Body of pancreas (tissue), 4 donors: ENCODE measurements around the gene CENATAC. TPM values are rescaled to one million over a fixed set of nuclear protein-coding genes. Genes with fewer than 3 reads are reported as not detected.

Experiments
- ATAC-seq: fragments of 150-250 bp; one replicate; pipeline ENCODE4 v1.9.1; 2016
- DNase-seq, 4 donors: peaks; one replicate each; pipeline ENCODE4 v3.0.0-alpha.2; 2019
- H3K27ac ChIP-seq, 4 donors: fragments of 200-600 bp; sonication (generic); 1 replicate in 3 of 4; 2 replicates in 1 of 4; pipeline versions ENCODE4 v1.5.1 to v1.6.1; 2016 to 2019; ENCODE audit warnings: mild to moderate bottlenecking in 1 of 4, mixed read lengths in 1 of 4, moderate library complexity in 1 of 4
- H3K27me3 ChIP-seq, 2 donors: fragments of 200-600 bp; sonication (generic); one replicate each; pipeline ENCODE4 v1.6.0; 2016; ENCODE audit warnings: mild to moderate bottlenecking in 1 of 2
- H3K36me3 ChIP-seq, 2 donors: fragments of 200-600 bp; sonication (generic); replicated peaks in 1 of 2; 2 replicates each; pipeline ENCODE4 v1.5.1; 2016; ENCODE audit warnings: low read depth in 2 of 2; ENCODE audit not compliant: insufficient read depth in 1 of 2
- H3K4me1 ChIP-seq: fragments of 200-600 bp; sonication (generic); one replicate; pipeline ENCODE4 v1.6.0; 2016
- H3K4me3 ChIP-seq, 2 donors: fragments of 200-600 bp; sonication (generic); 1 replicate in 1 of 2; 2 replicates in 1 of 2; pipeline ENCODE4 v1.5.1; 2016 to 2019
- H3K9me3 ChIP-seq, 3 donors: fragments of 200-600 bp; sonication (generic); 1 replicate in 2 of 3; 2 replicates in 1 of 3; pipeline ENCODE4 v1.5.1; 2016
- POLR2A ChIP-seq, 3 donors: fragments of 450-650 bp; IDR thresholded peaks; one replicate each; pipeline ENCODE4 v1.6.1; 2016; ENCODE audit warnings: antibody characterized with exemption in 3 of 3, mild to moderate bottlenecking in 2 of 3
- WGBS, 2 donors: methylation state at CpG; one replicate each; pipeline ENCODE4 v1.1.5; 2017; 5-methylcytosine and 5-hydroxymethylcytosine counted together
- intact Hi-C: fragments of 100-400 bp; cut with DNase I; formaldehyde crosslinking; loops from one replicate; pipeline ENCODE4 v1.15.1; 2023
- total RNA-seq, 2 donors: library from RNA; depleted of rRNA; stranded (reverse); fragments of >200 nt; gene quantifications; one replicate each; pipeline ENCODE4 v1.1.0, GENCODE V29; 2016
- TF ChIP-seq, protein P1 (sequence below), 7 experiments: fragments of 450-650 bp in 4 of 7; fragments of 200-600 bp in 3 of 7; sonication (generic) in 3 of 7; IDR thresholded peaks; one replicate each; pipeline ENCODE4 v1.5.1; 2016 to 2019; ENCODE audit warnings: antibody characterized with exemption in 7 of 7

CENATAC gene
- total RNA-seq, 2 donors from 2014 or later: 68.7 to 95.9 TPM

DNA sequence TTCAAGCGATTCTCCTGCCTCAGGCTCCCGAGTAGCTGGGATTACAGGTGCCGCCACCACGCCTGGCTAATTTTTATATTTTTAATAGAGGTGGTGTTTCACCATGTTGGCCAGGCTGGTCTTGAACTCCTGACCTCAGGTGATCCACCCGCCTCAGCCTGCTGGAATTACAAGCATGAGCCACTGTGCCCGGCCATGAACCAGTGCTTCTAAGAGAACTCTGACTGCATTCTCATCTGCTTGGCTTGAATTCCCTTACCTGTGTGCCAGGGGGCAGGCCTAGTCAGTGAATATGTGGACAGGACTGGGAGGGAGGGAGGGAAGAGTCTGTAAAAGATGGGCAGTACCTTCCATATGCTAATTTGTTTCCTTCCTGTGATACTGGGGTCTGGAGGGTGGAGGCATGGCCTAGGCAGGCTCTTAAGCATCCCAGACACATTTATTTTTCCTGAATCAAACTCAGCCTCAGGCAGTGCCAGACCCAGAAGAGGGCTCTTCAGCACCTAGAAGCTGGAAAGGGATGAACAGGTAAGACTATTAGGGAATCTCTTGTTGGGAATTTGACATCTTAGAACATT lies 13.6 kb downstream of the CENATAC start:
- Histone ChIP-seq H3K36me3 (peaks cover 0 to 11% of the 10 kb centered on the region in 2 donors), H3K4me3 (no peak overlapping the region), H3K9me3 (no peaks in the 10 kb centered on the region), H3K27me3 (no peaks in the 10 kb centered on the region), H3K27ac (no peak overlapping the region), H3K4me1 (peaks cover 14% of the 10 kb centered on the region)
- ATAC-seq: no peak
- TF ChIP-seq POLR2A (IDR thresholded peaks at IDR 0.05): no peak
- TF ChIP-seq, protein P1, sequence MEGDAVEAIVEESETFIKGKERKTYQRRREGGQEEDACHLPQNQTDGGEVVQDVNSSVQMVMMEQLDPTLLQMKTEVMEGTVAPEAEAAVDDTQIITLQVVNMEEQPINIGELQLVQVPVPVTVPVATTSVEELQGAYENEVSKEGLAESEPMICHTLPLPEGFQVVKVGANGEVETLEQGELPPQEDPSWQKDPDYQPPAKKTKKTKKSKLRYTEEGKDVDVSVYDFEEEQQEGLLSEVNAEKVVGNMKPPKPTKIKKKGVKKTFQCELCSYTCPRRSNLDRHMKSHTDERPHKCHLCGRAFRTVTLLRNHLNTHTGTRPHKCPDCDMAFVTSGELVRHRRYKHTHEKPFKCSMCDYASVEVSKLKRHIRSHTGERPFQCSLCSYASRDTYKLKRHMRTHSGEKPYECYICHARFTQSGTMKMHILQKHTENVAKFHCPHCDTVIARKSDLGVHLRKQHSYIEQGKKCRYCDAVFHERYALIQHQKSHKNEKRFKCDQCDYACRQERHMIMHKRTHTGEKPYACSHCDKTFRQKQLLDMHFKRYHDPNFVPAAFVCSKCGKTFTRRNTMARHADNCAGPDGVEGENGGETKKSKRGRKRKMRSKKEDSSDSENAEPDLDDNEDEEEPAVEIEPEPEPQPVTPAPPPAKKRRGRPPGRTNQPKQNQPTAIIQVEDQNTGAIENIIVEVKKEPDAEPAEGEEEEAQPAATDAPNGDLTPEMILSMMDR (IDR thresholded peaks at IDR 0.05): no peak
- 75 to 81% methylated on average over 6 of the region's 6 CpGs for WGBS, 2 donors
- peak in 1 of 4 donors; percentile 14 for DNase-seq
- intact Hi-C loops: no loop called here

DNA sequence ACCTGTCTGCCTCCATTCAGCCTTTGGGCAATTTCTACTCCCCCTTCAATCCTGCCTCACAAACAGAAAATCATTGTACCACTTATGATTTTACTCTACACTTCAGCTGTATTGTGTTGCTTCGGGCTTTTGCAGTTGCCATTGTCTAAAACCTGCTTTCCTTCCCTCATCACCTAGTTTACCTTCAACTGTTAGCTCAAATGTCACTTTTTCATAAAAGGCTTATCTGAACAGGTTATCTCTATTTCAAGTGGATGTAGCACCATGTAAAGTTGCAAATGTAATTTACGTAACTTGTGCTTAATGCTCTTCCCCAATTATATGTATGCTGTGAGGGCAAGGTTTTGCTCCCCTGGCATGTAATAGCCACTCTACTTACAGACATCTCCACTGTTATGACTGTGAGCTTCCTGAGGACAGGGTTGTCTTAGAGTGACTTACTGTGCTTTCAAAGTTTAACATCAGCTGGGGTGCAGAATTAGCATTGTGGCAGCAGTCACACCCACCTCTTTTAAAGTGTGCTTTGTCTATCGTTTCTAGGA lies 14.8 kb downstream of the CENATAC start:
- Histone ChIP-seq H3K27me3 (no peaks in the 10 kb centered on the region), H3K4me1 (peaks cover 24% of the 10 kb centered on the region), H3K9me3 (no peaks in the 10 kb centered on the region), H3K4me3 (no peak overlapping the region), H3K36me3 (peaks cover 0 to 7% of the 10 kb centered on the region in 2 donors), H3K27ac (no peak overlapping the region)
- WGBS, 2 donors: 75 to 82% methylated on average over 3 of the region's 3 CpGs
- no peak for ATAC-seq
- TF ChIP-seq, protein P1 (IDR thresholded peaks at IDR 0.05): no peak
- no peak for TF ChIP-seq POLR2A (IDR thresholded peaks at IDR 0.05)
- intact Hi-C loops: no loop called here
- DNase-seq: no peak

DNA sequence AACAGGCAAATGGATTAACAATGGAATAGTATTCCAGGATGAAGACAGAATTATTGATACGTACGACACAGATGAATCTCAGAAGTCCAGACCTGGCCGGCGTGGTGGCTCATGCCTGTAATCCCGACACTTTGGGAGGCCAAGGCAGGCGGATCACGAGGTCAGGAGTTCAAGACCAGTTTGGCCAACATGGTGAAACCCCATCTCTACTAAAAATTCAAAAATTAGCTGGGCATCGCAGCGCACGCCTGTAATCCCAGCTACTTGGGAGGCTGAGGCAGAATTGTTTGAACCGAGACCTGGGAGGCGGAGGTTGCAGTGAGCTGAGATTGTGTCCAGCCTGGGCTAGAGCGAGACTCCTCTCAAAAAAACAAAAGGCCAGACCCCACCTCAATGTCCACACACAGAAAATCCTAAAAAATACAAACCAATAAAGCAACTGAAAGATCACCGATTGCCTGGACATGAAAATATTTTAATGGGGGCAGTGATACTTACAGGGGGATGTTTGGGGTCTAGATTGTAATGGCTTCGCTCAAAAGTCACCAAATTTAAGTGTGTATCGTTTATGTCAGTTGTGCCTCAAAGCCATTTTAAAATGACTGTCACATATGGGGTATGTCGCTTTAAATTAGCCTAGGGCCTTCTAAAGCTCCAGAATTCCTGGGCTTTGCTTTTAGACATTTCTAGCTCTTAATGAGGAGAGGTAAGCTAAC lies 16.4 kb downstream of the CENATAC start:
- peaks cover 24% of the 10 kb centered on the region for H3K4me1 ChIP-seq
- no peaks in the 10 kb centered on the region for H3K27me3 ChIP-seq
- H3K27ac ChIP-seq: no peak overlapping the region
- H3K9me3 ChIP-seq: no peaks in the 10 kb centered on the region
- 87 to 95% methylated on average over 17 of the region's 17 CpGs for WGBS, 2 donors
- H3K36me3 ChIP-seq: peaks cover 0 to 7% of the 10 kb centered on the region in 2 donors
- ATAC-seq (no peak), DNase-seq (no peak)
- TF ChIP-seq, protein P1 (IDR thresholded peaks at IDR 0.05): no peak
- TF ChIP-seq POLR2A (IDR thresholded peaks at IDR 0.05): peak in 1 of 3 donors; percentile 6
- no peak overlapping the region for H3K4me3 ChIP-seq
- intact Hi-C loops: no loop called here

DNA sequence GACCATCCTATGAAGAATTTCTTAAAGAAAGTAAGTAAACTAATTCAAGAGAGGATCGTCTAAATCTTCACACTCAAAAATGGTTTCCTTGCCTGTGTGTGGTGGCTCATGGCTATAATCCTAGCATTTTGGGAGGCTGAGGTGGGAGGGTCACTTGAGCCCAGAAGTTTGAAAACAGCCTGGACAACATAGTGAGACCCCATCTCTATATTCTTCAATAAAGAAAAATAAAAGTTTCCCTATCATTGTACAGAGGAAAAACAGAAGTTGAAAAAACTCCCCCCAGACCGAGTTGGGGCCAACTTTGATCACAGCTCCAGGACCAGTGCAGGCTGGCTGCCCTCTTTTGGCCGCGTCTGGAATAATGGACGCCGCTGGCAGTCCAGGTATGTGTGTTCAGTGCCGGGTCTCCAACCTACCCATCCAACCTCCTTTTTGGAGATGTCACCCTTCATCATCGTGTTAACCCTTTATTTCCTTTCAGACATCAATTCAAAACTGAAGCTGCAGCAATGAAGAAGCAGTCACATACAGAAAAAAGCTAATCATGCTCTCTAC lies 17.2 kb downstream of the CENATAC start:
- ATAC-seq (no peak), DNase-seq (peak in 1 of 4 donors; percentile 40)
- no peaks in the 10 kb centered on the region for H3K27me3 ChIP-seq
- H3K27ac ChIP-seq: no peak overlapping the region
- TF ChIP-seq POLR2A (IDR thresholded peaks at IDR 0.05): no peak
- TF ChIP-seq, protein P1 (IDR thresholded peaks at IDR 0.05): no peak
- peaks cover 31% of the 10 kb centered on the region for H3K4me1 ChIP-seq
- H3K9me3 ChIP-seq: no peaks in the 10 kb centered on the region
- peaks cover 0 to 7% of the 10 kb centered on the region in 2 donors for H3K36me3 ChIP-seq
- intact Hi-C loops: no loop called here
- 48 to 50% methylated on average over 8 of the region's 8 CpGs for WGBS, 2 donors
- H3K4me3 ChIP-seq: no peak overlapping the region
